ENCODE data around the gene AHNAK.

The AHNAK gene

DNA sequence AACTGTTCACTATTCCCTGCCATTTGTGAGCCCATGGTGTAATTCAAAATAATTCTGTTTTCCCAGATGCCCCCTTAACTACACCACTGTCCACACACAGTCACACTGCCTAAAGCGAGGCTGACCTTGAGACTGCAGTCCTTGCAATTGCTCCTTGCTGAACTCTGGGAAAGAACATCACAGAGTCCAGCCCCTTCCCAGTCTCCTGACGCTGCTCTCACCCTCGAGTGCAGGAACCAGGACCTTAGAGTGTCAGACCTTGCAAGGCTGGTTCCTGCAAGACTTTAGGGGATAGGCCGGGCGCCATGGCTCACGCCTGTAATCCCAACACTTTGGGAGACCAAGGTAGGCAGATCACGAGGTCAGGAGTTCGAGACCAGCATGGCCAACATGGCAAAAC is 33.6 kb downstream of the AHNAK start:
- DNase-seq (ENCODE audit: low read depth) = no peak
- H3K4me3 ChIP-seq (ENCODE audit: low read depth, low read length) = no peak overlapping the region
- in situ Hi-C loops (cut with HindIII; ENCODE audit: low sequenced_read_pairs) = no loop called here
- TF ChIP-seq, protein P1, sequence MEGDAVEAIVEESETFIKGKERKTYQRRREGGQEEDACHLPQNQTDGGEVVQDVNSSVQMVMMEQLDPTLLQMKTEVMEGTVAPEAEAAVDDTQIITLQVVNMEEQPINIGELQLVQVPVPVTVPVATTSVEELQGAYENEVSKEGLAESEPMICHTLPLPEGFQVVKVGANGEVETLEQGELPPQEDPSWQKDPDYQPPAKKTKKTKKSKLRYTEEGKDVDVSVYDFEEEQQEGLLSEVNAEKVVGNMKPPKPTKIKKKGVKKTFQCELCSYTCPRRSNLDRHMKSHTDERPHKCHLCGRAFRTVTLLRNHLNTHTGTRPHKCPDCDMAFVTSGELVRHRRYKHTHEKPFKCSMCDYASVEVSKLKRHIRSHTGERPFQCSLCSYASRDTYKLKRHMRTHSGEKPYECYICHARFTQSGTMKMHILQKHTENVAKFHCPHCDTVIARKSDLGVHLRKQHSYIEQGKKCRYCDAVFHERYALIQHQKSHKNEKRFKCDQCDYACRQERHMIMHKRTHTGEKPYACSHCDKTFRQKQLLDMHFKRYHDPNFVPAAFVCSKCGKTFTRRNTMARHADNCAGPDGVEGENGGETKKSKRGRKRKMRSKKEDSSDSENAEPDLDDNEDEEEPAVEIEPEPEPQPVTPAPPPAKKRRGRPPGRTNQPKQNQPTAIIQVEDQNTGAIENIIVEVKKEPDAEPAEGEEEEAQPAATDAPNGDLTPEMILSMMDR (IDR thresholded peaks at IDR 0.05; ENCODE audit: low read depth, low read length, missing control alignments) = no peak

DNA sequence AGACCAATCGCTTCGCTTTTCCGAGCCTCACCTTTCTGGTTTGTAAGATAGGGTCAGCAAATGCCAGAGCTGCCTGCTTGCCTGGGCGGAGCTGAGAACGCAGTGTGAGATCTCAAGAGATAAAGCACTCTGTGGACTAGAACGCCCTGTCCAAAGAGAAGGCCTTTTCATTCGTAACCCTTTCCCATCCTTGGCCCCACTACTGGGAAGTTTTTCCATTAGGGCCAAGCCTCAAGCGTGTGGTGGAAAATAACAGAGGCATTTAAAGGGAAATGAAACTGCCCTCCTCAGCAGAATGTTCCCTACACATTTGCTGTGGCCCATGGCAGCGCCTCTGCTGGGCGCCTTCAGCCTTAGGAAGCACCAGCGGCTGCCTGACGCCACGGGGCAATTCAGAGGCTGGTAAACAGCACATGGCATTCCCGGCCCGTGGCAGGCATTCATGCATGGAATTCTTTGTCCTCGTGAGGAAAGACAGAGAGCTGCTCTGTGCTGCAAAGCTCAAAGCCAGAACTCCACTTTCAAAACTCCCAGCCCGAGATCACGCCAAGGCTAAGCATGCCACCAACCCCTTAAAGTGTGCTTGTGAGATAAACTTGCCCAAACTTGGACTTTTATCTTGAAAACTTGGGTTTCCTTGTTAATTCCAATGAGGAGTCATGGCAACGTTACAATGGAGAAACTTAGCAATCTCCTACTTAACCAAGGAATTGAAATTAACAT is 38.1 kb downstream of the AHNAK start:
- in situ Hi-C loops (cut with HindIII; ENCODE audit: low sequenced_read_pairs) = no loop called here
- TF ChIP-seq, protein P1 (IDR thresholded peaks at IDR 0.05; ENCODE audit: low read depth, low read length, missing control alignments) = peak; percentile 77
- peak; percentile 22 for DNase-seq (ENCODE audit: low read depth)
- no peak overlapping the region for H3K4me3 ChIP-seq (ENCODE audit: low read depth, low read length)

DNA sequence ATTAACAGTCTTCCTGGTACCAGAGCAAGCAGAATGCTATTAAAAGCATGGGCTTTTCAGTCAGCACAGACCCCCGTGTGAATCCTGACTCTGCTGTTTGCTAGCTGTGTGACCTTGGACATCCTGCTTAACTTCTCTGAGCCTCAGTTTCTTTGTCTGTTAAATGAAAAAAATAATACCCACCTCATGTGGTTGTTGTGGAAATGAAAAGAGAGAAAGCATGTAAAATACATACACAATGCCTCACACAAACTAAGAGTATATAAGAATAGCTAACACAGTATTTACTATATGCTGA is 39.5 kb downstream of the AHNAK start:
- no peak for DNase-seq (ENCODE audit: low read depth)
- no peak overlapping the region for H3K4me3 ChIP-seq (ENCODE audit: low read depth, low read length)
- in situ Hi-C loops (cut with HindIII; ENCODE audit: low sequenced_read_pairs) = no loop called here
- TF ChIP-seq, protein P1 (IDR thresholded peaks at IDR 0.05; ENCODE audit: low read depth, low read length, missing control alignments) = no peak

DNA sequence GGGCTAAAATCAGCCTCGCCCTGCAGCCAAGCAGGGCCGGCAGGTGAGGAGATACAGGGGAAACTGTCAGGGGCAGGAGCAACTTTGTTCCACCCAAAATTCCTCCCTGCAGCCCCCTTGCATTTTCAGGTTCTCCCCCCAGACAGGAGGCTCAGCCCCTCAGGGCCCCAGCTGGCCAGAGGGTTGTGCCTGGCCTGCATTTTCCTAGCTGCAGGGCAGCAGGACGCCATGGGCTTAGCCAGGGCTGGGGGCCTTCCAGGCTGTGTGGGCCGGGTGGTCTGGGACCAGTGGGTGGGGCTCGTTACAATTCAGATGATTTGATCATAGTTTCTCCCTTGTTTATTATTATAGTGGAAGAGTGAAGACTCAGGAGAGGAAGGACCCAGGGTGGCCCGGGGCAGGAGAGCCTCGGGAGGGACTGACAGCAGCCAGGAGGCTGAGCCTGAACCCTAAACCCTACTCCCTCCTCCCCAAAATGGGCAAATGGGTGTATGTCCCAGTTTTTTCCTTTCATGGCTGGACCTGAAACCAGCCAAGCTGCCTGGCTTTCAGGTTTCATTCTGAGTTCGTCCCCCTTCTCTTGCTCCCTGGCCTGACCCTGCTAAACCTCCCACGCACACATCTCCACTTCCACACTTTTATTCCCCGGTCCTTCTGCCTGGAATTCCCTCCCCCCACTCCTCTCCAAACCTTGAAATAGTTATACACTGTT is 40.0 kb downstream of the AHNAK start:
- in situ Hi-C loops (cut with HindIII; ENCODE audit: low sequenced_read_pairs) = no loop called here
- no peak overlapping the region for H3K4me3 ChIP-seq (ENCODE audit: low read depth, low read length)
- no peak for DNase-seq (ENCODE audit: low read depth)
- TF ChIP-seq, protein P1 (IDR thresholded peaks at IDR 0.05; ENCODE audit: low read depth, low read length, missing control alignments) = no peak

DNA sequence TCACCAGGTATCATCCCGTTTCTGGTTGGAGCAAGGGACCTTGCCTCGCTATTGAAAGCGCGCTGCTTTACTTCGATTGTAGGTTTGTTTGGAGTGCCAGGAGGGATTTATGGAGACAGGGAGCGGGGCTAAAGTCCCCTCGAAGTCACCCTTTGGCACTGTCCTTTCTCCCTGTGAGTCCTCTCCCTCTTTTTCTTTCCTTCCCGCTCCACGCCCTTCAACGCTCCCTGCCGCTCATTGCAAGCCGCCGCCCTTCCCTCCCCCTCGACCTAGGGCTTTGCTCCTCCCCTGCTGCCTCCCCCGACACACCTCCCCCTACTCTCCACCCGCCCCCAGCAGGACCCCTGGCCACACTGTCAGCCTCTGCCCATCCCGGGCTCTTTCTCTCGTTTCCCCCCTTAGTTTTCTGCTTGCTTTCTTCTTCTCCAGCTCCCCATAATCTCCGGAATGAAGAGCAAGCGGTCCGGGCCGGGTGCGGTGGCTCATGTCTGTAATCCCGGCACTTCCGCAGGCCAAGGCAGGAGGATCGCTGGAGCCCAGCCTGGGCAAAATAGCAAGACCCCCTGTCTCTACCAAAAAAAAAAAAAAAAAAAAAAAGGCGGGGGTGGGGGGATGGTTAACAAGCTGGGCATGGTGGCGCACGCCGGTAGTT is 41.0 kb downstream of the AHNAK start:
- peak overlapping the region; percentile 14 for H3K4me3 ChIP-seq (ENCODE audit: low read depth, low read length)
- TF ChIP-seq, protein P1 (IDR thresholded peaks at IDR 0.05; ENCODE audit: low read depth, low read length, missing control alignments) = no peak
- in situ Hi-C loops (cut with HindIII; ENCODE audit: low sequenced_read_pairs) = no loop called here
- no peak for DNase-seq (ENCODE audit: low read depth)

DNA sequence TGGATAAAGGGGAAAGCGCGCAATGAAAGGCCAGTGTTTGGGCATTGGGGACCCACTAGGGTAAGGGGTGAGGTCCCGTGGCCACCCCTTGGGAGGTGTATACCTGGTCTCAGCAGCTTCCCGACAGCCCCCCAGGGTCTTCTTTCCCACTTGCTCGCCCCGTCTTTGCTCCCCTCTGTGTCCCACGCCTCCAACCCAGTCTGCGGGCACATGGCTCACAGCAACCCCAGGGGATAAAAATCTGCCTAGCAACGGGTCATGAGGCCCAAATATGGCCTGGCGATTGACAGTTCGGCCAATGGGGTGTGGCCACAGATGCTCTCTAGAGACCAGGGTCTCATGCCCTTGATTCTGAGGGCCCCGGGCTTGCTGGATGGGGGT is 41.6 kb downstream of the AHNAK start:
- H3K4me3 ChIP-seq (ENCODE audit: low read depth, low read length) = peak overlapping the region; percentile 14

More for the DNA sequence above, 41.6 kb downstream of the AHNAK start:
- no peak for DNase-seq (ENCODE audit: low read depth)
- TF ChIP-seq, protein P1 (IDR thresholded peaks at IDR 0.05; ENCODE audit: low read depth, low read length, missing control alignments) = no peak
- in situ Hi-C loops (cut with HindIII; ENCODE audit: low sequenced_read_pairs) = no loop called here
